Measurements from ENCODE around the gene RTCB.

DNA sequence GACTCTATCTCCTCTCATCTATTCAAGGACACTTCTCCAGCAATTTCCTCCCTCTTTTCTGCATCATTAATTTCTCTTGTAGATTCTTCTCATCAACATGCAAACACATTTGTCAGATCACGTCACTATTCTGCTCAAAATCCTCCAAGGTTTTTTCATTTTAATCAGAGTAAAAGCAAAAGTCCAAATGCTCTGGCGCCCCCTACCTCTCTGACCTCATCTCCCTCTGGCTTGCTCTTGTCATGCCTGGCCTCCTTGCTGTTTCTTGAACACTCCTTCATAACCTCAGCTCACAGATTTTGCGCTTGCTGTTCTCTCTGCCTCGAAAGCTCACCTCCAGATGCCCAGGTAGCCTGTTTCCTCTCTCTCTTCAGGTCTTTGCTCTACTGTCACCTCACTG is 22.4 kb downstream of the RTCB start:
- TF ChIP-seq POLR2A (IDR thresholded peaks at IDR 0.05) (no peak), POLR2AphosphoS5 (IDR thresholded peaks at IDR 0.05) (no peak), EP300 (IDR thresholded peaks at IDR 0.05) (no peak)
- TF ChIP-seq, protein P1, sequence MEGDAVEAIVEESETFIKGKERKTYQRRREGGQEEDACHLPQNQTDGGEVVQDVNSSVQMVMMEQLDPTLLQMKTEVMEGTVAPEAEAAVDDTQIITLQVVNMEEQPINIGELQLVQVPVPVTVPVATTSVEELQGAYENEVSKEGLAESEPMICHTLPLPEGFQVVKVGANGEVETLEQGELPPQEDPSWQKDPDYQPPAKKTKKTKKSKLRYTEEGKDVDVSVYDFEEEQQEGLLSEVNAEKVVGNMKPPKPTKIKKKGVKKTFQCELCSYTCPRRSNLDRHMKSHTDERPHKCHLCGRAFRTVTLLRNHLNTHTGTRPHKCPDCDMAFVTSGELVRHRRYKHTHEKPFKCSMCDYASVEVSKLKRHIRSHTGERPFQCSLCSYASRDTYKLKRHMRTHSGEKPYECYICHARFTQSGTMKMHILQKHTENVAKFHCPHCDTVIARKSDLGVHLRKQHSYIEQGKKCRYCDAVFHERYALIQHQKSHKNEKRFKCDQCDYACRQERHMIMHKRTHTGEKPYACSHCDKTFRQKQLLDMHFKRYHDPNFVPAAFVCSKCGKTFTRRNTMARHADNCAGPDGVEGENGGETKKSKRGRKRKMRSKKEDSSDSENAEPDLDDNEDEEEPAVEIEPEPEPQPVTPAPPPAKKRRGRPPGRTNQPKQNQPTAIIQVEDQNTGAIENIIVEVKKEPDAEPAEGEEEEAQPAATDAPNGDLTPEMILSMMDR (IDR thresholded peaks at IDR 0.05): no peak
